GM12874 (cell line): Measurements from ENCODE around the gene KCND3.

Experiments used
- CTCF ChIP-seq: IDR thresholded peaks from 2 replicates; pipeline ENCODE4 v1.5.1; 2011; ENCODE audit warnings: low read depth, mild to moderate bottlenecking, control low read depth, low read length, moderate library complexity; ENCODE audit not compliant: insufficient read depth

KCND3 gene

GRCh38 chr1:111745675-111746613 is 243.5 kb downstream of the KCND3 start:
- TF ChIP-seq CTCF = no peak

GRCh38 chr1:111743679-111744101 is 245.8 kb downstream of the KCND3 start:
- no peak for TF ChIP-seq CTCF

GRCh38 chr1:111742938-111743549 is 246.4 kb downstream of the KCND3 start:
- no peak for TF ChIP-seq CTCF

GRCh38 chr1:111739925-111740765 is 249.3 kb downstream of the KCND3 start:
- TF ChIP-seq CTCF = no peak

- no peak for TF ChIP-seq CTCF
Observed at GRCh38 chr1:111739194-111739924, 250.1 kb downstream of the KCND3 start, which contains the start of gene INKA2. TSS of gene INKA2 (minus strand) at chr1:111739395. CDS start at chr1:111739242, 153 bp downstream.

GRCh38 chr1:111738436-111739193 is 250.9 kb downstream of the KCND3 start:
- no peak for TF ChIP-seq CTCF
